ENCODE data around the gene DPP8. TPM values are rescaled to one million over a fixed set of nuclear protein-coding genes. Genes with fewer than 3 reads are reported as not detected.

The DPP8 gene
- total and polyA plus RNA-seq, 10 of the 15 experiments (the other 5 are each of a cell fraction or from before 2014, with no cell fraction given) = 12.0 to 30.6 (median 24.3) TPM

GRCh38 chr15:65535192-65535591, 17.7 kb upstream of the DPP8 start:
- ChIA-PET CTCF (interaction anchor here (1.3 kb wide), 1 partner anchor 150 kb away, joined by 3 read pairs; no protein-coding TSS in a partner anchor), POLR2A (no interaction called here)
- FAIRE-seq = no peak

DNA sequence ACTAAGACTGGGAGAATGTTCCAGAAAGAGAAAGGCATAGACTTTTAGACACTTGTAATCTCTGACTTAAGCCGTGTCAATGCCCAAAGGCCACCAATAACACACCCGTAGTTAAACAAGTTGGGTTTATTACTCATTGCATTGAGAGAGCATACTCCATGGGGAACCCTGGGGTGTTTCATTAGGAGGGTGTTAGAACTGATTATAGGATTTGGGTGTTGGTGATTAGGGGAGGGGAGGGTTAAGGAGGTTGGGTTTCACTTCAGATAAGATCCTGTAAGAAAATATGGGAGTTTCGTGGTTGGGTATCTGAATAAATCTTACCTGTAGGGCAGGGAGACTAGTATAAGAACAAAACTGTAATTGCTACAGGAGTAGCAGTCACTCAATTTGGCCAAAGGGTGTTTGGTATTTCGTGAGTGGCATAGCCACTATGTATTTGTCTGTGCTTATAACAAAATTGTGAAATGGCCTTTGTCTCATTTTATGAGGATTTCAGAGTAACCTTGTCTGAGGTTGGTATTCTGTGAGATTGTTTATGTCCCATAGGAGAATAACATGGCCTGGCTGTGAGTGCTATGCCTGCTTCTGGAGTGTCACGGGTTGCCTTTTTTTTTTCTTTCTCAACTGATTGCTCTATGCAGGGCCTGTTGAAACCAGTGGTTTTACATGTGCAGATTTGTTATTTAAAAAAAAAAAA, 15.7 kb upstream of the DPP8 start:
- Histone ChIP-seq H3K9ac (ENCODE audit: control insufficient read depth, insufficient read depth, low read length) (no peak overlapping the region), H3K4me2 (ENCODE audit: control insufficient read depth, insufficient read depth) (peak overlapping the region; percentile 55), H3K79me2 (ENCODE audit: control insufficient read depth, insufficient read depth, low read length) (peaks cover 40% of the 10 kb centered on the region), H3K27ac (ENCODE audit: control insufficient read depth, insufficient read depth) (no peak overlapping the region), H3K27me3 (replicated peaks in 1 of 2; ENCODE audit: control insufficient read depth in 2 of 2, insufficient read depth in 2 of 2, low read length in 1 of 2) (no peaks in the 10 kb centered on the region), H3K4me3 (peak overlapping the region; percentile 21; the same call in 1 of the 2 replicates), H4K20me1 (ENCODE audit: control insufficient read depth, insufficient read depth) (no peaks in the 10 kb centered on the region), H3K9me3 (replicated peaks; ENCODE audit: control insufficient read depth, insufficient read depth, low read length) (no peaks in the 10 kb centered on the region), H3K4me1 (ENCODE audit: control insufficient read depth, insufficient read depth, low read length) (peaks cover 3% of the 10 kb centered on the region), H3K36me3 (ENCODE audit: control insufficient read depth in 2 of 2, insufficient read depth in 2 of 2, low read length in 1 of 2) (no peaks in the 10 kb centered on the region), H2AFZ (ENCODE audit: control insufficient read depth, low read depth, low read length) (no peak overlapping the region)
- ChIA-PET POLR2A (no interaction called here), CTCF (interaction anchor here (1.4 kb wide), 1 partner anchor 18 kb away, joined by 3 read pairs; no protein-coding TSS in a partner anchor), RAD21 (ENCODE audit: unreplicated experiment) (no interaction called here), SMC1A (ENCODE audit: uncharacterized antibody, unreplicated experiment) (no interaction called here)
- WGBS (ENCODE audit: insufficient coverage, insufficient replicate concordance, low lambda C conversion rate, missing lambda C conversion rate) = 97% methylated on average over 5 of the region's 5 CpGs
- intact Hi-C loops (cut with micrococcal nuclease; ENCODE audit: unreplicated experiment) (no loop called here), in situ Hi-C loops (cut with MboI) (no loop called here)
- ATAC-seq (no peak), FAIRE-seq (no peak), DNase-seq (ENCODE audit: low read depth, low spot score) (no peak)
- BruUV-seq (replicated peaks) = no TSS peak
- TF ChIP-seq, protein P1, sequence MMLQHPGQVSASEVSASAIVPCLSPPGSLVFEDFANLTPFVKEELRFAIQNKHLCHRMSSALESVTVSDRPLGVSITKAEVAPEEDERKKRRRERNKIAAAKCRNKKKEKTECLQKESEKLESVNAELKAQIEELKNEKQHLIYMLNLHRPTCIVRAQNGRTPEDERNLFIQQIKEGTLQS (IDR thresholded peaks at IDR 0.05; ENCODE audit: borderline replicate concordance, extremely low read depth, low read depth, low read length) = no peak

More at GRCh38 chr15:65535192-65535591, 17.7 kb upstream of the DPP8 start:
- Histone ChIP-seq H3K27me3 (replicated peaks in 1 of 2; ENCODE audit: control insufficient read depth in 2 of 2, insufficient read depth in 2 of 2, low read length in 1 of 2) (no peaks in the 10 kb centered on the region), H3K79me2 (ENCODE audit: control insufficient read depth, insufficient read depth, low read length) (peaks cover 42% of the 10 kb centered on the region), H3K36me3 (ENCODE audit: control insufficient read depth in 2 of 2, insufficient read depth in 2 of 2, low read length in 1 of 2) (no peaks in the 10 kb centered on the region), H3K27ac (ENCODE audit: control insufficient read depth, insufficient read depth) (no peak overlapping the region), H3K9ac (ENCODE audit: control insufficient read depth, insufficient read depth, low read length) (no peak overlapping the region), H4K20me1 (ENCODE audit: control insufficient read depth, insufficient read depth) (no peaks in the 10 kb centered on the region), H3K4me3 (no peak overlapping the region), H2AFZ (ENCODE audit: control insufficient read depth, low read depth, low read length) (no peak overlapping the region), H3K4me1 (ENCODE audit: control insufficient read depth, insufficient read depth, low read length) (peaks cover 3% of the 10 kb centered on the region), H3K4me2 (ENCODE audit: control insufficient read depth, insufficient read depth) (no peak overlapping the region), H3K9me3 (replicated peaks; ENCODE audit: control insufficient read depth, insufficient read depth, low read length) (no peaks in the 10 kb centered on the region)
- SMC1A ChIA-PET (ENCODE audit: uncharacterized antibody, unreplicated experiment) = no interaction called here
- intact Hi-C loops (cut with micrococcal nuclease; ENCODE audit: unreplicated experiment) = no loop called here
- TF ChIP-seq ZSCAN29 (IDR thresholded peaks at IDR 0.05) = no peak
- no peak for TF ChIP-seq MYB (IDR thresholded peaks at IDR 0.05; ENCODE audit: borderline replicate concordance, low read depth, low read length)
- peak; percentile 52 for TF ChIP-seq JUNB (IDR thresholded peaks at IDR 0.05)
- no peak for TF ChIP-seq PKNOX1 (IDR thresholded peaks at IDR 0.05)
- 0 out of 2 replicates have a peak, but pooled peaks have one; percentile 18 for TF ChIP-seq NFYB (IDR thresholded peaks at IDR 0.05; ENCODE audit: insufficient read depth, low read depth, low read length)
- ATAC-seq (no peak), DNase-seq (ENCODE audit: low read depth, low spot score) (no peak)
- RAD21 ChIA-PET (ENCODE audit: unreplicated experiment) = no interaction called here
- in situ Hi-C loops (cut with MboI) = no loop called here
- WGBS (ENCODE audit: insufficient coverage, insufficient replicate concordance, low lambda C conversion rate, missing lambda C conversion rate) = 73% methylated on average over 4 of the region's 4 CpGs
- TSS peak; percentile 32 for BruUV-seq (replicated peaks)
